Upper lobe of left lung (tissue), 6 donors: Measurements from ENCODE around the gene CNN2. TPM values are rescaled to one million over a fixed set of nuclear protein-coding genes. Genes with fewer than 3 reads are reported as not detected.

Experiments used
- ATAC-seq, 2 donors: fragments of 200-7000 bp; cut with Tn5 transposase; one replicate each; pipeline ENCODE4 v1.9.1; 2022; ENCODE audit warnings: mild to moderate bottlenecking in 2 of 2, moderate library complexity in 2 of 2; ENCODE audit not compliant: low FRiP score in 2 of 2
- DNase-seq, 2 donors: peaks; one replicate each; pipeline ENCODE4 v3.0.0-alpha.2; 2019 to 2020
- H3K27ac ChIP-seq, 4 donors: fragments of 200-600 bp; sonication (generic); one replicate each; pipeline ENCODE4 v1.5.1; 2016 to 2019
- H3K27me3 ChIP-seq, 4 donors: fragments of 200-600 bp; sonication (generic); one replicate each; pipeline ENCODE4 v1.5.1; 2017 to 2019
- H3K36me3 ChIP-seq, 4 donors: fragments of 200-600 bp; sonication (generic); one replicate each; pipeline ENCODE4 v1.5.1; 2016 to 2019
- H3K4me1 ChIP-seq, 4 donors: fragments of 200-600 bp; sonication (generic); one replicate each; pipeline ENCODE4 v1.5.1; 2018 to 2019
- H3K4me3 ChIP-seq, 4 donors: fragments of 200-600 bp; sonication (generic); one replicate each; pipeline ENCODE4 v1.5.1; 2017 to 2019; ENCODE audit warnings: mild to moderate bottlenecking in 2 of 4, moderate library complexity in 1 of 4
- H3K9me3 ChIP-seq, 4 donors: fragments of 200-600 bp; sonication (generic); one replicate each; pipeline ENCODE4 v1.5.1; 2018 to 2019
- EP300 ChIP-seq, 4 donors: sonication (generic); formaldehyde crosslinking; IDR thresholded peaks; one replicate each; pipeline ENCODE4 v1.5.1; 2017; ENCODE audit warnings: antibody characterized with exemption in 4 of 4, control low read depth in 2 of 4
- POLR2A ChIP-seq, 4 donors: fragments of 450-650 bp; IDR thresholded peaks; one replicate each; pipeline ENCODE4 v1.5.1; 2016 to 2017; ENCODE audit warnings: antibody characterized with exemption in 4 of 4, mild to moderate bottlenecking in 2 of 4
- POLR2AphosphoS5 ChIP-seq, 2 donors: sonication (generic); formaldehyde crosslinking; IDR thresholded peaks; one replicate each; pipeline ENCODE4 v1.5.1; 2017; ENCODE audit warnings: antibody characterized with exemption in 2 of 2
- WGBS, 2 donors: methylation state at CpG; one replicate each; pipeline ENCODE4 v1.1.5; 2017 to 2018; 5-methylcytosine and 5-hydroxymethylcytosine counted together
- total RNA-seq, 6 donors: library from RNA; depleted of rRNA in 4 of 6; stranded (reverse); fragments of >200 nt in 4 of 6; gene quantifications; one replicate each; pipeline versions ENCODE4 v1.1.0 to v1.2.1, GENCODE V29; 2016 to 2021
- TF ChIP-seq, protein P1 (sequence below), 6 experiments: fragments of 450-650 bp in 4 of 6; fragments of 200-600 bp in 2 of 6; sonication (generic) in 2 of 6; IDR thresholded peaks; one replicate each; pipeline ENCODE4 v1.5.1; 2016 to 2019; ENCODE audit warnings: antibody characterized with exemption in 6 of 6
- donor health status: DM: no; HTN: no; CAD: no; lungs with moderate emphysema.
- donor health status: DM: no; HTN: yes; CAD: no; lungs with severe emphysema.

Gene CNN2
- total RNA-seq, 6 donors from 2014 or later: 98.1 to 262 (median 164) TPM

DNA sequence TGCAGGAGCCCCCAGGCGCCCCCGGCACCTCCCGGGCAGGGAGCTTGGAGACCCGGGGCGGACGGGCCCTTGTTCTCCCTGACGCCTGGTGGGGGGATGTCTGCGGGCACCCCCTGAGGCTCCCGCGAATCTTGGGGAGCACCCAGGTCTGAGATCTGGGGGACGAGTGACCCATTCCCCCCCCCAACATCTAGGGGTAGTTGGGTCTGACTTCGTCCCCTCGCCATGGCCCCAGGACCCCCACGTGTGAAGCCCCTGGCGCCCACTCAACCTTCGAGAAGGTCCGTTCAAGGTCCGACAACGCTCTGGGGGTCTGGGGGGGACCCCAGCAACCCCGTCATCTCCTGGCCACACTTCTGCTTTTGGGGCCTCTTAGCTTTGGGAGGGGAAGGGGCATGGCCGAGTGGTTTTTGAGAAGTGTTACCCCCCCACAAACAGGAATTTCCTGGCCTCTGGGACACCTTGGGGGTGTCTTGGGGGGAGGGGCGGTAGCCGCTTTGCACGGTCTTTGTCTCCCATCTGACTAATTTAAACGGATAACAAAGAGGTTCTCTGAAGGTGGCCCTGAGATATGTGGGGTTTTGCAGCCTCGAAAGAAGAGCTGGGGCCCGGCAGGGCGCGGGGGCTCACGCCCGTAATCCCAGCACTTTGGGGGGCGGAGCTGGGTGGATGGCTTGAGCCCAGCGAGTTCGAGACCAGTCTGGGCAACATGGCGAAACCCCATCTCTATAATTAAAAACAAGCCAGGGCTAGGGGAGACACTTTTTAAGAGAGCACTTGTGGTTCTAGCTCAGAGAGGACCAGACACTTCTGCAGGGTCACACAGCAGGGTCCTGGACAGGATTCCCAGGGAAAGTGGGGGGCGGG lies 608 bp downstream of the CNN2 start:
- Histone ChIP-seq H3K4me1 (peaks cover 42 to 62% (median 49%) of the 10 kb centered on the region in 4 donors), H3K27me3 (no peaks in the 10 kb centered on the region), H3K9me3 (no peaks in the 10 kb centered on the region), H3K4me3 (peak overlapping the region; percentile 74 to 91 (median 84)), H3K36me3 (peaks cover 0 to 15% (median 4%) of the 10 kb centered on the region in 4 donors), H3K27ac (peak overlapping the region; percentile 95 to 99 (median 97))
- ATAC-seq: peak; percentile 2 to 28
- WGBS, 2 donors: 2% methylated on average over 14 to 31 of the region's 36 CpGs
- TF ChIP-seq, protein P1, sequence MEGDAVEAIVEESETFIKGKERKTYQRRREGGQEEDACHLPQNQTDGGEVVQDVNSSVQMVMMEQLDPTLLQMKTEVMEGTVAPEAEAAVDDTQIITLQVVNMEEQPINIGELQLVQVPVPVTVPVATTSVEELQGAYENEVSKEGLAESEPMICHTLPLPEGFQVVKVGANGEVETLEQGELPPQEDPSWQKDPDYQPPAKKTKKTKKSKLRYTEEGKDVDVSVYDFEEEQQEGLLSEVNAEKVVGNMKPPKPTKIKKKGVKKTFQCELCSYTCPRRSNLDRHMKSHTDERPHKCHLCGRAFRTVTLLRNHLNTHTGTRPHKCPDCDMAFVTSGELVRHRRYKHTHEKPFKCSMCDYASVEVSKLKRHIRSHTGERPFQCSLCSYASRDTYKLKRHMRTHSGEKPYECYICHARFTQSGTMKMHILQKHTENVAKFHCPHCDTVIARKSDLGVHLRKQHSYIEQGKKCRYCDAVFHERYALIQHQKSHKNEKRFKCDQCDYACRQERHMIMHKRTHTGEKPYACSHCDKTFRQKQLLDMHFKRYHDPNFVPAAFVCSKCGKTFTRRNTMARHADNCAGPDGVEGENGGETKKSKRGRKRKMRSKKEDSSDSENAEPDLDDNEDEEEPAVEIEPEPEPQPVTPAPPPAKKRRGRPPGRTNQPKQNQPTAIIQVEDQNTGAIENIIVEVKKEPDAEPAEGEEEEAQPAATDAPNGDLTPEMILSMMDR (IDR thresholded peaks at IDR 0.05): no peak
- TF ChIP-seq POLR2A (IDR thresholded peaks at IDR 0.05) (no peak), POLR2AphosphoS5 (IDR thresholded peaks at IDR 0.05) (no peak), EP300 (IDR thresholded peaks at IDR 0.05) (no peak)
- DNase-seq: peak in 1 of 2 donors; percentile 82

DNA sequence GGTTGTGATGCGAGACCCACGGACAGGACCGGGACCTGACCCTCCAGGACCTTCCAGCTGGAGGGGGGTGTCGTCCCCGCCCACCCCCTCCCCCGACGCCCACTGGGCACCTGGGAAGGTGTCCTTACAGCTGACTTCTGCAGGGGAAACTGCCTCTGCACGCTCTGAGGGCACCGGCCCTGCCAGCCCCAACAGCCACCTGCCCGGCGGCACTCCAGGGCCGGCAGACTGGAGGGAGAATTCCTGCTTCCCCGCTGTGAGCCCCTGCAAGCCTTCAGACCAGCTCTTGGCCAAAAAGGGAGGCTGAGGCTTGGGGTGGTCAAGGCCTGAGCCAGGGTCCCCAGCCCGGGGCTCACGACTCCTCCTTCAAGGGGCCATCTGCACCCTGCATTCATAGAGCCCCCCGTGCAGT lies 1.2 kb downstream of the CNN2 start:
- TF ChIP-seq, protein P1 (IDR thresholded peaks at IDR 0.05): no peak
- TF ChIP-seq EP300 (IDR thresholded peaks at IDR 0.05) (no peak), POLR2AphosphoS5 (IDR thresholded peaks at IDR 0.05) (no peak), POLR2A (IDR thresholded peaks at IDR 0.05) (no peak)
- DNase-seq (peak in 1 of 2 donors; percentile 85), ATAC-seq (peak; percentile 1 to 10)
- peak overlapping the region; percentile 95 to 99 (median 97) for H3K27ac ChIP-seq
- no peaks in the 10 kb centered on the region for H3K9me3 ChIP-seq
- H3K27me3 ChIP-seq: no peaks in the 10 kb centered on the region
- peaks cover 4 to 22% (median 11%) of the 10 kb centered on the region in 4 donors for H3K36me3 ChIP-seq
- H3K4me3 ChIP-seq: peak overlapping the region; percentile 74 to 91 (median 84)
- WGBS, 2 donors: 0% methylated on average over 1 to 9 of the region's 16 CpGs
- peaks cover 35 to 56% (median 44%) of the 10 kb centered on the region in 4 donors for H3K4me1 ChIP-seq

DNA sequence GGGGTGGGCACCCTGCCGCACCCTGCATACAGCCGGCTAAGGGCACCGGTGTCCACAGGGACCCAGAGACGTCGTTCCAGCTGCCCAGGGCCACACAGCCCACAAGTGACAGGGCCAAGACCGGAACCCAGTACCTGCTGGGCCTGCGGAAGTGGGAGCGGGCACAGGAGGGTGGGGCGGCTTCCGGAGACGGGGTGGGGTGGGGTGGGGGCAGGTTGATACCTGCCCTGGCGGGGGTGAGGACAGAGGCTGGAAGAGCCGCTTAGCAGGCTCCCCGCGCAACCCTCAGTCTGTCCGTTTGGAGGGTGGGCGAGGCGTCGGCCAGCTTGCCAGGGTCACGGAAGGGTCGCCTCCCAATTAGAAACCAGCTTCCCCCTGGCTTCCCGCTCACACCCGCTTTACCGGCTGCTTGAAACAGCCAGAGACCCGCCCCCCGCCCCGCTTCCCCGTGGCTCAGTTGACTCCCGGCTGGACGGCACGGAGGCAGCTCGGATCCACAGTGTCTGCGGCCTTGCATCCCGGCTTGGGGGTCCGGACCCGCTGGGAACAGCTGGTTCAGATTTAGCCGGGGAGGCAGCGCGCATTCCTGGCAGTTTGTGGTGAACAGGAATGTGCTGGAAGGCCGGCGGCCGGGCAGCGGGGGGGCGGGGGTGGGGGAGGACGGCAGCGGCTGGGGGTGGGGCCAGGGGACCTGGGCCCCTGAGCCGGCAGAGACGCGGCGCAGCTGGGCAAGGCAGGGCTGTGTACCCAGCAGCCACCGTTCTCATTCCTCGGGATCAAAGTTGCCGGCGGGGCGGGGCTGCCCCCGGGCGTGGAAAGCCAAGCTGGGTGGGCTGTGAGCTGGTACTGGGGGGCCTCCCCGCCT lies 1.9 kb downstream of the CNN2 start:
- Histone ChIP-seq H3K4me1 (peaks cover 30 to 54% (median 39%) of the 10 kb centered on the region in 4 donors), H3K27ac (peak overlapping the region; percentile 95 to 99 (median 97)), H3K4me3 (peak overlapping the region; percentile 74 to 91 (median 84)), H3K27me3 (no peaks in the 10 kb centered on the region), H3K36me3 (peaks cover 4 to 28% (median 17%) of the 10 kb centered on the region in 4 donors), H3K9me3 (no peaks in the 10 kb centered on the region)
- ATAC-seq (peak; percentile 57 to 83), DNase-seq (peak; percentile 82 to 94)
- peak; percentile 29 to 77 for TF ChIP-seq POLR2AphosphoS5 (IDR thresholded peaks at IDR 0.05)
- TF ChIP-seq, protein P1 (IDR thresholded peaks at IDR 0.05): no peak
- peak in 1 of 4 donors; percentile 5 for TF ChIP-seq EP300 (IDR thresholded peaks at IDR 0.05)
- TF ChIP-seq POLR2A (IDR thresholded peaks at IDR 0.05): peak in 1 of 4 donors; percentile 66
- WGBS, 2 donors: 0 to 6% methylated on average over 11 to 26 of the region's 58 CpGs

GRCh38 chr19:1032264-1032867 lies 6.0 kb downstream of the CNN2 start:
- Histone ChIP-seq H3K9me3 (no peaks in the 10 kb centered on the region), H3K27ac (no peak overlapping the region), H3K36me3 (peaks cover 11 to 52% (median 40%) of the 10 kb centered on the region in 4 donors), H3K4me1 (peaks cover 16 to 37% (median 30%) of the 10 kb centered on the region in 4 donors), H3K4me3 (no peak overlapping the region), H3K27me3 (no peaks in the 10 kb centered on the region)
- TF ChIP-seq POLR2A (IDR thresholded peaks at IDR 0.05): no peak
- TF ChIP-seq EP300 (IDR thresholded peaks at IDR 0.05): no peak
- TF ChIP-seq, protein P1 (IDR thresholded peaks at IDR 0.05): no peak
- TF ChIP-seq POLR2AphosphoS5 (IDR thresholded peaks at IDR 0.05): no peak
- 89 to 91% methylated on average over 18 to 20 of the region's 20 CpGs for WGBS, 2 donors
- ATAC-seq: no peak
- no peak for DNase-seq
